ENCODE results near the gene MROH2B. TPM values are rescaled to one million over a fixed set of nuclear protein-coding genes. Genes with fewer than 3 reads are reported as not detected.

MROH2B gene
- total RNA-seq, 1 donor from 2014 or later: not detected

DNA sequence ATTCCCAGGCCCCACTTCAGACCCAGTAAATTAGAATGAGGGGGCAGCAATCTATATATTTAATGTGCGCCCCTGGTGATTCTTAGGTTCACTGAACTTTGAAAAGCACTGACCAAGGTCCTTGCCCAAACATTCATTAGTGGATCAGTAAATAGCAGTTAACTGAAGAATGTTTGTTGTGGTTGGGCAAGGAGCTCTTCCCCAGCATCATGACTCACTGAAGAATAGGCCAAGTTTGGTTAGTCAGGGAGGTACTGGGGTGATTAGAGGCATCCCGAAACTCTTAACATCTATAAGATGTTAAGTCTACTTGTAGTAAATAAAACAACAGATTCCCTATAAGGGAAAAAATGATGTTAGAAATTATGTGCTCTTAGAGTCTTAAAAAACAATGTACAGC lies 833 bp upstream of the MROH2B start:
- DNase-seq (ENCODE audit: low read depth): no peak
- TF ChIP-seq, protein P1, sequence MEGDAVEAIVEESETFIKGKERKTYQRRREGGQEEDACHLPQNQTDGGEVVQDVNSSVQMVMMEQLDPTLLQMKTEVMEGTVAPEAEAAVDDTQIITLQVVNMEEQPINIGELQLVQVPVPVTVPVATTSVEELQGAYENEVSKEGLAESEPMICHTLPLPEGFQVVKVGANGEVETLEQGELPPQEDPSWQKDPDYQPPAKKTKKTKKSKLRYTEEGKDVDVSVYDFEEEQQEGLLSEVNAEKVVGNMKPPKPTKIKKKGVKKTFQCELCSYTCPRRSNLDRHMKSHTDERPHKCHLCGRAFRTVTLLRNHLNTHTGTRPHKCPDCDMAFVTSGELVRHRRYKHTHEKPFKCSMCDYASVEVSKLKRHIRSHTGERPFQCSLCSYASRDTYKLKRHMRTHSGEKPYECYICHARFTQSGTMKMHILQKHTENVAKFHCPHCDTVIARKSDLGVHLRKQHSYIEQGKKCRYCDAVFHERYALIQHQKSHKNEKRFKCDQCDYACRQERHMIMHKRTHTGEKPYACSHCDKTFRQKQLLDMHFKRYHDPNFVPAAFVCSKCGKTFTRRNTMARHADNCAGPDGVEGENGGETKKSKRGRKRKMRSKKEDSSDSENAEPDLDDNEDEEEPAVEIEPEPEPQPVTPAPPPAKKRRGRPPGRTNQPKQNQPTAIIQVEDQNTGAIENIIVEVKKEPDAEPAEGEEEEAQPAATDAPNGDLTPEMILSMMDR (conservative IDR thresholded peaks at IDR 0.05; ENCODE audit: low read depth, low read length): no peak
- H3K4me3 ChIP-seq (ENCODE audit: low read depth, low read length): no peak overlapping the region

DNA sequence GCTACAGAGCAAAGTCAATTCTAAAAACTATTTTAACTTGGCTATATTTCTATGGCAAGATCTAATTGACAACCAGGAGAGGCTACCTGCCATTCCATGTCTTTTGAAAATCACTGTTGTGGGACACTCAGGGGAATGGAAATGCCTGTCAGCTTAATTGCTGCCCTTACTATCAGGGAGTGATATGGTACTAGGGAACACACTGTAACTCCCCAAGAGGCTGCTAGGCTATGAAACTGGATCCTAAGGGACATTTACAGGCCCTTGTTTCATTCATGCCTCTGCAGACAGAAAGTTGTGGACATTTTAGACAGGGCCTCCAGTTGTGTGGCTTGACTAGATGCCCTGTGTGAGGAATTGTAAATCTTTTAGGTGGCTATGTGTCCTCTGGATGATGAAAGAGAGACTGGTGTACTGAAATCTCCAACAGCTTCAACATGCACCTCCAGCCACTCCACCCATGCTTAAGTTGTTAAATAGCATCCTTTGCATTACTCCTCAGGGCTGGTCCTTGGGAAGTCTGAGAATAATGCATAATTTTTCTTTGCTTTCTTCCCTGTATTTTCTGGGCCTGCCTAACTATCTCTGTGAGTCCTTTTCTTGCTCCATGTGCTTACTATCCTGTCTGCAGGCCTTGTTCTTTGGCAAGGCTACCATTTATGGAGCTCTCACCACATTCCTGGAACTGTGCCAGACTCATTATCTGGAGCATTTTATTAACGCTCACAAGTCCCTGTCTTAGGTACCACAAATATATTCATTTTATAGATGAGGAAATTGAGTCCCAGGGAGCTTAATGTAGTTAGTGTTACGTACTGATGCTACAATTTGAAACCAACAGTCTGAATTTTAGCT lies 3.2 kb downstream of the MROH2B start:
- TF ChIP-seq, protein P1 (conservative IDR thresholded peaks at IDR 0.05; ENCODE audit: low read depth, low read length): no peak
- no peak for DNase-seq (ENCODE audit: low read depth)
- no peak overlapping the region for H3K4me3 ChIP-seq (ENCODE audit: low read depth, low read length)

DNA sequence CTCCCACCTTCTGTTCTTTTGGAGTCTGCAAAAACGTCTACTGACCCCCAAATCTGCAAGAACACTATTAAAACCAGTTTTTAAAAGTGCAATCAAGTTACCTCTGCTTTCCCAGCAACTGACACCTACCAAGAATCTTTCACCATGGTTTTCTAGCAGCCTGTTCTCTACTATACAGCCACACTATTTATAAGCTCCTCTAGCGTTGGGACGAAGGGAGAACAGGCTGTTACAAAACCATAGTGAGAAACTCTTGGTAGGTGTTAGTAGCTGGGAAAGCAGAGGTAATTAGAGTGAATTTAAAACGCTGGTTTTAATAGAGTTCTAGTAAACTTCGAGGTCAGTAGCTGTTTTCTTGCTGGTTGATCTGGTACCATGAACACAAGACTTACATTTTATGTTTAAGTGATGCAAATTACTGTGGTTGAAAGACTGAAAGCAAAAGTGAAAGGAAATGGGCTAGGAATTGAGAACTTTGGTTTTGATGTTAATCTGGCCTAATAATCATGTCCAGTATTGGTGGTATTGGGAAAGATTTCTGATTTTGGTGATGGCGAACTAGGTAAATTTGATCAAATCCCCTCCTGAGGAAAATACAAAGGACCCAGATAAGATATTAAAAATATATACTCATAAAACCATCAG lies 5.3 kb downstream of the MROH2B start:
- TF ChIP-seq, protein P1 (conservative IDR thresholded peaks at IDR 0.05; ENCODE audit: low read depth, low read length): no peak
- H3K4me3 ChIP-seq (ENCODE audit: low read depth, low read length): no peak overlapping the region
- DNase-seq (ENCODE audit: low read depth): no peak

DNA sequence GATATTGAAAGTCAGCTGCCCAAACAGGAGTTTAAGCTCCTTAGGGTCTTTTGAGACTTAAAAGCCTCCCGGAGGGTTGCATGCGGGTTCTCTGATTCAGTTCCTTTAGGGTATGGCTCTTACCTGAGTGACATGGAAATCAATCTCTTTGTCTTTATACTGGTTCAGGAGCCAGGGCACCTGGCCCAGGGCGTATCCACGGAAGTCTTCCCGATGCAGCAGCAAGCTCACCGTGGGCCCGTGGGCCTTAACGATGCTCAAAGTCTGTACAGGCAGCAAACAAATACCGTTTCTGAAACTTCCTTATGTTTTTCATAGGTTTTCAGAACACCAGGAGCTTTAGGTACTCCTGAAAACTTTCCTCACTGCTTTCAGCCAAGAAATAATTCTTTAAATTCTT lies 13.2 kb downstream of the MROH2B start:
- TF ChIP-seq, protein P1 (conservative IDR thresholded peaks at IDR 0.05; ENCODE audit: low read depth, low read length): no peak
- no peak overlapping the region for H3K4me3 ChIP-seq (ENCODE audit: low read depth, low read length)

DNA sequence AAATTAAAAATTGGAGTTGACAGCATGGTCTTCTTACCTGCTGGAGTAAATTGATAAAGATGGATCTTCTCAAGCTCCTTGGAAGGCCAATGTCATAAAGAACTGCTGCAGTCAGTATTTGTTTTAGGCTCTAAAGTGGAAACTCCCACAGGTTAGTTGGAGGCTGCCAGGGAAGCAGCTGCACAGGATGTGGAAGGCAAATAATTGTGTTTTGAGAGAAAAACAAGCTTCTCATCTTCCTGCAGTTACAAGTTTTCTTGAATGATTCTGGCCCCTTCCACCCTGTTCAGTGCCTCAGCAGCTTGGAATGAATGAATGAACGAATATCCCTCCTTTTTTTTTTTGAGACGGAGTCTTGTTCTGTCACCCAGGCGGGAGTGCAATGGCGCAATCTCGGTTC lies 13.9 kb downstream of the MROH2B start:
- no peak overlapping the region for H3K4me3 ChIP-seq (ENCODE audit: low read depth, low read length)
- TF ChIP-seq, protein P1 (conservative IDR thresholded peaks at IDR 0.05; ENCODE audit: low read depth, low read length): no peak
- DNase-seq (ENCODE audit: low read depth): no peak

More for the DNA sequence above, 13.2 kb downstream of the MROH2B start:
- no peak for DNase-seq (ENCODE audit: low read depth)

DNA sequence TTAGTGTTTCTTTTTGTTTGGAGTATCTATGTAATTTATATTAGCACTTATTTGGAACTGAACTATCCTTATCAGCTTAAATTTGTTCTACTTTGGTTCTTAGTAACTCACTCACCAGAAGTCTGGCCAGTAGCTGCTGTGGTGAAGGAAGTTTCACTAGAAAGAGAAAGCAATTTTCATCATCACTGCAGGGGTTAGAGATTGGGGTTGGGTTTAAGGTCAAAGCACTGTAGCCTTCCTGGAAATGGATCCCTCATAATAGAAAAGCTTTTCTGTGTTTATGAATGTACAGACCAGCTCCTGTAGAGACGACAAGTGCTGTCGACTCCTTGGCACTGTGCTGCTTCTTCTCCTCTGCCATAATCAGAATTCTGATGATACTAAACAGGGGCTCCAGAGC lies 22.2 kb downstream of the MROH2B start:
- TF ChIP-seq, protein P1 (conservative IDR thresholded peaks at IDR 0.05; ENCODE audit: low read depth, low read length): no peak
- no peak for DNase-seq (ENCODE audit: low read depth)
- H3K4me3 ChIP-seq (ENCODE audit: low read depth, low read length): no peak overlapping the region
